HCT116 (cell line): Measurements from ENCODE around the gene GNAO1.

Experiments used
- CTCF ChIP-seq, 3 experiments: fragments of 200-600 bp in 1 of 3; sonication (generic) in 1 of 3; IDR thresholded peaks in 2 of 3; conservative IDR thresholded peaks in 1 of 3; 2 replicates each; pipeline ENCODE4 v1.5.1; 2012 to 2017; ENCODE audit warnings: low read depth in 2 of 3, low read length in 2 of 3, antibody characterized with exemption in 1 of 3, borderline replicate concordance in 1 of 3, control low read depth in 1 of 3, mild to moderate bottlenecking in 1 of 3, mixed read lengths in 1 of 3, mixed run types in 1 of 3, moderate library complexity in 1 of 3; ENCODE audit not compliant: insufficient read depth in 1 of 3
- EZH2phosphoT487 ChIP-seq: fragments of 200-600 bp; IDR thresholded peaks from 2 replicates; pipeline ENCODE4 v1.6.1; 2018; ENCODE audit warnings: antibody characterized with exemption, borderline replicate concordance
- JUND ChIP-seq: IDR thresholded peaks from 2 replicates; pipeline ENCODE4 v1.6.1; 2012
- POLR2A ChIP-seq: IDR thresholded peaks from 2 replicates; pipeline ENCODE4 v1.7.0; 2011; ENCODE audit warnings: borderline replicate concordance; ENCODE audit not compliant: insufficient read depth, insufficient read length; ENCODE audit errors: extremely low read depth
- ZBTB33 ChIP-seq: IDR thresholded peaks from 2 replicates; pipeline ENCODE4 v1.6.1; 2011; ENCODE audit warnings: mild to moderate bottlenecking, low read length, moderate library complexity; ENCODE audit not compliant: insufficient replicate concordance; ENCODE audit errors: extremely low read depth

- no peak for TF ChIP-seq CTCF (IDR thresholded peaks at IDR 0.05 in 2 of 3, conservative IDR thresholded peaks at IDR 0.05 in 1 of 3; ENCODE audit: borderline replicate concordance in 1 of 3, insufficient read depth in 1 of 3, low read depth in 2 of 3, low read length in 2 of 3)
- no peak for TF ChIP-seq POLR2A
- no peak for TF ChIP-seq EZH2phosphoT487
- no peak for TF ChIP-seq JUND
- no peak for TF ChIP-seq ZBTB33
These were observed 145.4 kb downstream of the GNAO1 start for GRCh38 chr16:56336711-56337110.
